Neural cell (in vitro differentiated cells): Measurements from ENCODE around the gene MAMLD1.

Source experiments
- EP300 ChIP-seq: fragments of 450-650 bp; conservative IDR thresholded peaks from 2 replicates; pipeline ENCODE4 v1.6.1; 2014; ENCODE audit warnings: antibody characterized with exemption, mild to moderate bottlenecking, moderate library complexity; ENCODE audit not compliant: poor library complexity, severe bottlenecking
- EZH2 ChIP-seq: fragments of 200-600, 300-800 bp; shearing (Covaris generic), sonication (generic); IDR thresholded peaks from 2 replicates; pipeline ENCODE4 v1.6.1; 2014; ENCODE audit warnings: antibody characterized with exemption, low read length, borderline replicate concordance, mild to moderate bottlenecking; ENCODE audit not compliant: insufficient read depth, poor library complexity, severe bottlenecking
- MXI1 ChIP-seq: fragments of 450-650 bp; conservative IDR thresholded peaks from 2 replicates; pipeline ENCODE4 v1.6.1; 2014; ENCODE audit warnings: antibody characterized with exemption, mild to moderate bottlenecking; ENCODE audit not compliant: poor library complexity, severe bottlenecking
- POLR2AphosphoS5 ChIP-seq: IDR thresholded peaks from 2 replicates; pipeline ENCODE4 v1.6.1; 2012
- RAD21 ChIP-seq: fragments of 450-650 bp; conservative IDR thresholded peaks from 2 replicates; pipeline ENCODE4 v1.6.1; 2014; ENCODE audit warnings: antibody characterized with exemption, mild to moderate bottlenecking, moderate library complexity
- SMC3 ChIP-seq: fragments of 450-650 bp; conservative IDR thresholded peaks from 2 replicates; pipeline ENCODE4 v1.6.1; 2014; ENCODE audit warnings: antibody characterized with exemption, mild to moderate bottlenecking, moderate library complexity; ENCODE audit not compliant: poor library complexity
- TF ChIP-seq, protein P1 (sequence below): fragments of 450-650 bp; IDR thresholded peaks from 2 replicates; pipeline ENCODE4 v1.5.1; 2014; ENCODE audit warnings: antibody characterized with exemption, mild to moderate bottlenecking, moderate library complexity; ENCODE audit not compliant: poor library complexity, severe bottlenecking
- TF ChIP-seq, protein P2 (sequence below): IDR thresholded peaks from 2 replicates; pipeline ENCODE4 v1.6.1; 2012; ENCODE audit warnings: borderline replicate concordance

DNA sequence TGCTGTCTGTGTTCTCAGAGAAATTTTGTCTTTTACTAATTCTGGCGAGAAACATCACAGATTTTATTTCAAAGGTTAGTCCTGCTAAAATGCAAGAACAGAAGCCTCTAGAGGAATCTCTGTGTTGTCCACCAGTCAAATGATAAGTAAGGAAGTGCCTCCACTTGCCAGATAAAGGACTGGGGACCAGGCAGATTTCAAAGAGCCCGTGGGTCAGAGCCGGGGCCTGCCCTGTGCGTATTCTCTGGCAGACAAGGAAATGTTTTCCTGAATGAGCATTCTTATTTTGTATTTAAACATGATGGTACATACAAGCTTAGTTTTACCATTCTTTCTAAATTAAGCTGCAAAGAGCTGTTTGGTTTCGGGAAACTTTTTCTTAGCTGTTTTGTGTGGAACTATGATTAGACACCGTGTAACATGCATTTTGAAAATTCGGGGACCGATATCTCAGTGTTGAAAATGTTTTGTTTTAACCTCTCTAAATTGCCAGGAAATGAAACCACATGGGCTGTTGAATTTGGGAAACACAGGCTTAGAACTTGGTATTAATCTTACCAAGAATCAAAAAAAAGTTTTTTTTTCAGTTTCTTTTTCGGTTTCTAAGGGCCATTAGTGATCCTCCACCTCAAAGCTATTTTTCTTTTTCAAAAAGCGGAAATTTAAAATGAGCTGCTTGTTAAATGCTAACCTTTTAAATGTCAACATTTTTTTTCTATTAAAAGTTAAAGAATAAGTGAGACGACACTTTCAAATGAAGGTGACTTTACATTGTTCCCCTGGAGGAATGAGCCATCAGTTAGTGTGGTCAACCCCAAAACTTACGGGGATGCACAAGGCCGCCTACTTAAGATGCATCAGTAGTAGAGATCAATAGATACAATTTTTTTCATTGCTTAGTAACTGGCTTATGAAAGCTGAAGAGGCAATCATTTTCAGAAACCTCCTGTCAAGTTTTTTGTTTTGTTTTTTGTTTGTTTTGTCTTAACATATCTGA lies 115.7 kb downstream of the MAMLD1 start:
- TF ChIP-seq POLR2AphosphoS5: no peak
- TF ChIP-seq, protein P1, sequence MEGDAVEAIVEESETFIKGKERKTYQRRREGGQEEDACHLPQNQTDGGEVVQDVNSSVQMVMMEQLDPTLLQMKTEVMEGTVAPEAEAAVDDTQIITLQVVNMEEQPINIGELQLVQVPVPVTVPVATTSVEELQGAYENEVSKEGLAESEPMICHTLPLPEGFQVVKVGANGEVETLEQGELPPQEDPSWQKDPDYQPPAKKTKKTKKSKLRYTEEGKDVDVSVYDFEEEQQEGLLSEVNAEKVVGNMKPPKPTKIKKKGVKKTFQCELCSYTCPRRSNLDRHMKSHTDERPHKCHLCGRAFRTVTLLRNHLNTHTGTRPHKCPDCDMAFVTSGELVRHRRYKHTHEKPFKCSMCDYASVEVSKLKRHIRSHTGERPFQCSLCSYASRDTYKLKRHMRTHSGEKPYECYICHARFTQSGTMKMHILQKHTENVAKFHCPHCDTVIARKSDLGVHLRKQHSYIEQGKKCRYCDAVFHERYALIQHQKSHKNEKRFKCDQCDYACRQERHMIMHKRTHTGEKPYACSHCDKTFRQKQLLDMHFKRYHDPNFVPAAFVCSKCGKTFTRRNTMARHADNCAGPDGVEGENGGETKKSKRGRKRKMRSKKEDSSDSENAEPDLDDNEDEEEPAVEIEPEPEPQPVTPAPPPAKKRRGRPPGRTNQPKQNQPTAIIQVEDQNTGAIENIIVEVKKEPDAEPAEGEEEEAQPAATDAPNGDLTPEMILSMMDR: no peak
- TF ChIP-seq RAD21: no peak
- TF ChIP-seq EP300: no peak
- TF ChIP-seq SMC3: no peak
- TF ChIP-seq EZH2: no peak
- TF ChIP-seq, protein P2, sequence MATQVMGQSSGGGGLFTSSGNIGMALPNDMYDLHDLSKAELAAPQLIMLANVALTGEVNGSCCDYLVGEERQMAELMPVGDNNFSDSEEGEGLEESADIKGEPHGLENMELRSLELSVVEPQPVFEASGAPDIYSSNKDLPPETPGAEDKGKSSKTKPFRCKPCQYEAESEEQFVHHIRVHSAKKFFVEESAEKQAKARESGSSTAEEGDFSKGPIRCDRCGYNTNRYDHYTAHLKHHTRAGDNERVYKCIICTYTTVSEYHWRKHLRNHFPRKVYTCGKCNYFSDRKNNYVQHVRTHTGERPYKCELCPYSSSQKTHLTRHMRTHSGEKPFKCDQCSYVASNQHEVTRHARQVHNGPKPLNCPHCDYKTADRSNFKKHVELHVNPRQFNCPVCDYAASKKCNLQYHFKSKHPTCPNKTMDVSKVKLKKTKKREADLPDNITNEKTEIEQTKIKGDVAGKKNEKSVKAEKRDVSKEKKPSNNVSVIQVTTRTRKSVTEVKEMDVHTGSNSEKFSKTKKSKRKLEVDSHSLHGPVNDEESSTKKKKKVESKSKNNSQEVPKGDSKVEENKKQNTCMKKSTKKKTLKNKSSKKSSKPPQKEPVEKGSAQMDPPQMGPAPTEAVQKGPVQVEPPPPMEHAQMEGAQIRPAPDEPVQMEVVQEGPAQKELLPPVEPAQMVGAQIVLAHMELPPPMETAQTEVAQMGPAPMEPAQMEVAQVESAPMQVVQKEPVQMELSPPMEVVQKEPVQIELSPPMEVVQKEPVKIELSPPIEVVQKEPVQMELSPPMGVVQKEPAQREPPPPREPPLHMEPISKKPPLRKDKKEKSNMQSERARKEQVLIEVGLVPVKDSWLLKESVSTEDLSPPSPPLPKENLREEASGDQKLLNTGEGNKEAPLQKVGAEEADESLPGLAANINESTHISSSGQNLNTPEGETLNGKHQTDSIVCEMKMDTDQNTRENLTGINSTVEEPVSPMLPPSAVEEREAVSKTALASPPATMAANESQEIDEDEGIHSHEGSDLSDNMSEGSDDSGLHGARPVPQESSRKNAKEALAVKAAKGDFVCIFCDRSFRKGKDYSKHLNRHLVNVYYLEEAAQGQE: no peak
- no peak for TF ChIP-seq MXI1
